RWPE1 (cell line): Measurements from ENCODE around the gene PCDHA1.

Experiments used
- CTCF ChIA-PET: fragments of 350-600 bp; sonication (Branson Sonifier 250); formaldehyde crosslinking; extraction: SDS; loops from one replicate; lab custom pipeline; 2021; lab: Yijun Ruan, JAX
- POLR2A ChIA-PET: fragments of 400-600 bp; formaldehyde crosslinking; extraction: SDS; loops from one replicate; lab custom pipeline; 2020; ENCODE audit warnings: antibody characterized with exemption; ENCODE audit not compliant: low non-redundant PET; lab: Yijun Ruan, JAX
- DNase-seq: peaks from one replicate; pipeline ENCODE4 v3.0.0; 2012; ENCODE audit warnings: low spot score
- H3K27ac ChIP-seq: fragments of 450-650 bp; 2 replicates; pipeline ENCODE4 v1.5.1; 2017
- TF ChIP-seq, protein P1 (sequence below): fragments of 450-650 bp; conservative IDR thresholded peaks from 2 replicates; pipeline ENCODE4 v1.5.1; 2017; ENCODE audit warnings: low read depth, mild to moderate bottlenecking

PCDHA1 gene

DNA sequence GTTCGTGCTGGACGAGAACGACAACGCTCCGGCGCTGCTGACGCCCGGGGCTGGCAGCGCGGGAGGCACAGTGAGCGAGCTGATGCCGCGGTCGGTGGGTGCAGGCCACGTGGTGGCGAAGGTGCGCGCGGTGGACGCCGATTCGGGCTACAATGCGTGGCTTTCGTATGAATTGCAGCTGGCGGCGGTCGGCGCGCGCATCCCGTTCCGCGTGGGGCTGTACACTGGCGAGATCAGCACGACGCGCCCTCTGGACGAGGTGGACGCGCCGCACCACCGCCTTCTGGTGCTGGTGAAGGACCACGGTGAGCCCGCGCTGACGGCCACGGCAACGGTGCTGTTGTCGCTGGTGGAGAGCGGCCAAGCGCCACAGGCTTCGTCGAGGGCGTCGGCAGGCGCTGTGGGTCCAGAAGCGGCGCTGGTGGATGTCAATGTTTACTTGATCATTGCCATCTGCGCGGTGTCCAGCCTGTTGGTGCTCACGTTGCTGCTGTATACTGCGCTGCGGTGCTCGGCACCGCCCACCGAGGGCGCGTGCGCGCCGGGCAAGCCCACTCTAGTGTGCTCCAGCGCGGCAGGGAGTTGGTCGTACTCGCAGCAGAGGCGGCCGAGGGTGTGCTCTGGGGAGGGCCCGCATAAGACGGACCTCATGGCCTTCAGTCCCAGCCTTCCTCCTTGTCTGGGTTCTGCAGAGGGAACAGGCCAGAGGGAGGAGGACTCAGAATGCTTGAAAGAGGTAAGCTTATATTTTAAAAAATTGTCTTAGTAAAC is 98.2 kb downstream of the PCDHA1 start:
- DNase-seq, result no peak
- ChIA-PET POLR2A (no interaction called here), CTCF (interaction anchor here (0.5 to 2.5 kb wide), 4 partner anchors 42 to 151 kb away, joined by 3 to 15 read pairs (median 6); partner anchors contain the start of gene PCDHAC1)
- H3K27ac ChIP-seq, result no peak overlapping the region
- TF ChIP-seq, protein P1, sequence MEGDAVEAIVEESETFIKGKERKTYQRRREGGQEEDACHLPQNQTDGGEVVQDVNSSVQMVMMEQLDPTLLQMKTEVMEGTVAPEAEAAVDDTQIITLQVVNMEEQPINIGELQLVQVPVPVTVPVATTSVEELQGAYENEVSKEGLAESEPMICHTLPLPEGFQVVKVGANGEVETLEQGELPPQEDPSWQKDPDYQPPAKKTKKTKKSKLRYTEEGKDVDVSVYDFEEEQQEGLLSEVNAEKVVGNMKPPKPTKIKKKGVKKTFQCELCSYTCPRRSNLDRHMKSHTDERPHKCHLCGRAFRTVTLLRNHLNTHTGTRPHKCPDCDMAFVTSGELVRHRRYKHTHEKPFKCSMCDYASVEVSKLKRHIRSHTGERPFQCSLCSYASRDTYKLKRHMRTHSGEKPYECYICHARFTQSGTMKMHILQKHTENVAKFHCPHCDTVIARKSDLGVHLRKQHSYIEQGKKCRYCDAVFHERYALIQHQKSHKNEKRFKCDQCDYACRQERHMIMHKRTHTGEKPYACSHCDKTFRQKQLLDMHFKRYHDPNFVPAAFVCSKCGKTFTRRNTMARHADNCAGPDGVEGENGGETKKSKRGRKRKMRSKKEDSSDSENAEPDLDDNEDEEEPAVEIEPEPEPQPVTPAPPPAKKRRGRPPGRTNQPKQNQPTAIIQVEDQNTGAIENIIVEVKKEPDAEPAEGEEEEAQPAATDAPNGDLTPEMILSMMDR, result no peak

DNA sequence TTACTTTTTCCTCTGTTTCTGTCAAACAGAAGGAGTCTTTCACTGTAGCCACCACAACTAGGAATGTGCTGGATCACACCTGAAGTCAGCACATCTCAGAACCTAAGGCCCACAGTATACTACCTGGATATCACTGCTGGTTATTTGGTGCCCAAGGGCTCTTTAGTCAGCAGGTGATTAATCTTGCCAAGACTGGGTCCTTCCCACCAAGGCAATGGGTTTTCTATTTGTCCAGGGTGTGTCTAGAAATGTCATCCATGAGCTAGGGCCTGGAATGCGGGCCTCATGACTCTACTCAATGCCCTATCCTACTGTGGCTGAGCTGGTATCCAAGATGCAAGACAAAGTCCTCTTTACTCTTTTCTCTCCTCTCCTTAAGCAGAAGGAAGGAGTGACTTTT is 130.4 kb downstream of the PCDHA1 start:
- DNase-seq, result no peak
- CTCF ChIA-PET, result interaction anchor here (0.9 to 1.3 kb wide), 2 partner anchors 8 to 11 kb away, joined by 3 to 6 read pairs; no protein-coding TSS in a partner anchor
- POLR2A ChIA-PET, result no interaction called here
- TF ChIP-seq, protein P1, result no peak
- H3K27ac ChIP-seq, result no peak overlapping the region

DNA sequence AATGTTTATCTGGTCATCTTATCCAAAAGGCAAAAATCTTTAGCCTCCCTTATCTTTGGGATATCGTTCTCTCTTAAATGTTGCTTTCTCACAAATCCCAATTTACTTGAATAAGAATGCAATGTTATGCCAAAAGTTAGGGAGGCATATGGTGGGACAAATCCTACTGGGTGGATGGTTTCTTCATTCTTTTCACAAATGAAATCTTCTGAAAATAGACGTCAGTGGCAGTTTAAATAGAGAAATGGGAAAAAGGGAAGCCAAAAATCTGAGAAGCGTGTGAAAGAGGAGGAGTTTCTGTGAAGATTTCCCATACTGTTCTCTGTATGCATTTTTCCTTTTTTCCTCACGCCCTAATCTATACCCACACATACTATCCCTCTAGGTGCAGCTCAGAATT is 137.7 kb downstream of the PCDHA1 start:
- no peak for DNase-seq
- TF ChIP-seq, protein P1, result no peak
- ChIA-PET POLR2A (interaction anchor here (0.5 kb wide), 1 partner anchor 937 kb away, joined by 5 read pairs; no protein-coding TSS in a partner anchor), CTCF (interaction anchor here (1.6 kb wide), 1 partner anchor 117 kb away, joined by 6 read pairs; no protein-coding TSS in a partner anchor)
- H3K27ac ChIP-seq, result no peak overlapping the region

DNA sequence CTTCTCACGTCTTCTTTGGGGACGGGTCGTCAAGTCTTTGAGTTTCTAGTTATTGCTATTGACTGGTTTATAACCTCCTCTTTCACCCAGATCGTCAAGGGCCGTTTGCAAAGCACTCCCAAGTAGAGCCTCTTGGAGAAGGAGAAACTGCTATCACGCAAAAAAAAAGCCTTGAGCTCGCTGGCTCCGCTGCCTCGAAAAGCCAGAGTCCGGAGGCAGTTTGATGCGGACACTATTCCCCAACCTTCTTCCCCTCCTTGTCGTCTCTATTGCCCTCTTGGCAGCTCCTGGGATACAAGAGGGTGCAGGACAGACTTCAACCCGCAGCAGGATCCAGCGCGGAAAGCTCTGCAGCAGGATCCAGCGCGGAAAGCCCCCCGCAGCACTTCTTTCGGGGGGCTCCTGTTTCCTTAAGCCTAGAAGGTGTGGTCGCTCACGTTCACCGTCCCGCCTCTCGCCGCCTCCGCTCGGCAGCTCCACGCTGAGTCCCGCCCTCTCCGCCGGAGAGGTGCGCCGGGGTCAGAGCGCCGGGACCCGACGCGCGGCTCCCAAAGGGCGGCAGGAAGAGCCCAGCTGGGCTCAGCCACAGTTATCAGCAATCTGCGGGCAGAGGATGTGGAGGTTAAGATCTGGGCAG is 140.0 kb downstream of the PCDHA1 start, which contains the start of gene PCDHAC1:
PCDHAC1 (plus strand) TSS at position 494 of the 637 bp plus-strand sequence. CDS start 594 bp downstream, outside the sequence.
- ChIA-PET CTCF (interaction anchor here (0.5 to 4.2 kb wide), 30 partner anchors 9 to 1074 kb away, joined by 3 to 85 read pairs (median 4); partner anchors contain the start of genes PCDHA13, PCDHA8 and PCDHAC2), POLR2A (interaction anchor here (1.0 to 2.0 kb wide), 2 partner anchors 41 to 115 kb away, joined by 7 to 13 read pairs; no protein-coding TSS in a partner anchor)
- TF ChIP-seq, protein P1, result no peak
- peak; percentile 67 for DNase-seq
- peak within 1 kb of the TSS; percentile 59 for H3K27ac ChIP-seq

DNA sequence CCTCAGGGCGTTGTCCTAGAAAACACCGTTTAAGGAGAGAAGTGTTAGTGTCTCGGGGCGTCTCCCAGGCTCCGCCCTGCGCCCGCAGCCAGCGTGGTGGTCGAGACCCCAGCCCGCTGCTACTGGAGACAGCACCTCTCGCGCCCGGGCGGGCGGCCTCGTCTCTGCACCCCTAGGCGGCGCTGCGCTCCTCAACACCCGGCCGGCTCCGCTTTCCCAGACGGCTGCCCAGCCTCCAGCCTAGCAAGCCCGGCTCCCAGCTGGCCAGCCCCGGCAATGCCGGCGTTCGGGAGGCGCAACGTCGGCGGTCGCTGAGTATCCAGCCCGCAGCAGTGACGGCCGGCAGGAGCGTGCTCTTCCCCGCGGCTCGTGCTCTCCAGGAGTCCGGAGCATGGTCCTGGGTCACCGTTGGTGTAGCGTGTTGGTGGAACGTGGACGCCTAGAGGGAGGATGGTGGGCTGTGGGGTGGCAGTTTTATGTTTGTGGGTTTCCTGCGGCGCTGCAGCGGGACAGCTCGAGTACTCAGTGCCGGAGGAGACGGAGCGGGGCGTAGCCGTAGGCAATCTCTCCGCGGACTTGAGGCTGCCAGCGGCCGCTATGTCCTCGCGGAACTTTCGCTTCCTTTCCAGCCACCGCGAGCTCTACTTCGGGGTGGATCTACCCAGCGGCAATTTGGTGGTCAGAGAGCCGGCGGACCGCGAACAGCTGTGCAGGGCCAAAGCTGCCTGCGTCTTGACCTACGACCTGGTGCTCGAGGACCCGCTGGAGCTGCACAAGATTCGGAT is 140.7 kb downstream of the PCDHA1 start:
- peak overlapping the region; percentile 59 for H3K27ac ChIP-seq
- peak; percentile 92 for DNase-seq
- ChIA-PET CTCF (interaction anchor here (0.5 to 4.2 kb wide), 36 partner anchors 10 to 1075 kb away, joined by 3 to 85 read pairs (median 4); partner anchors contain the start of genes PCDHA11, PCDHA13, PCDHA8 and PCDHAC2), POLR2A (interaction anchor here (1.0 to 2.0 kb wide), 3 partner anchors 40 to 114 kb away, joined by 5 to 13 read pairs (median 7); no protein-coding TSS in a partner anchor)
- TF ChIP-seq, protein P1, result peak; percentile 98
